ENCODE results near the gene AUTS2. TPM values are rescaled to one million over a fixed set of nuclear protein-coding genes. Genes with fewer than 3 reads are reported as not detected.

AUTS2 gene
- total and polyA plus RNA-seq, 10 of the 15 experiments (the other 5 are each of a cell fraction or from before 2014, with no cell fraction given), result 6.4 to 55.6 (median 21.6) TPM

DNA sequence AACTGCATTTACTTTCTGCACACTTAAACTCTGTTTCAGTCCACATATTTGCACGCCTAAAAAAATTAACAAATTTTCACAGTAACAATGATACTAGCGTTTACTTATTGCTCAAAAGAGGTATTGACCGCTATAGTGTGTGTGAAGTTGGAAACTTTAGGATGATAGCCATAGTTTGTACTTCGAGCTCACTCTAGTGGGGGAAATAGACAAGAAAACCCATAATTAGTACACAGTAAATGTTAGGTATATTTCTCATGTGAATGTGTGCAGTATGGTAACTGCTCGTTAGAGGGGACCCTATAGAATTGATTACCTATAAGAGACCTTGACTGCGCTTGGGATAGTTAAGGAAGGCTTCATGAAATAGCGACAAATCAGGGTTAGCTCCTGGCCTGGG lies 238.4 kb downstream of the AUTS2 start (continued):
- TF ChIP-seq, protein P1, sequence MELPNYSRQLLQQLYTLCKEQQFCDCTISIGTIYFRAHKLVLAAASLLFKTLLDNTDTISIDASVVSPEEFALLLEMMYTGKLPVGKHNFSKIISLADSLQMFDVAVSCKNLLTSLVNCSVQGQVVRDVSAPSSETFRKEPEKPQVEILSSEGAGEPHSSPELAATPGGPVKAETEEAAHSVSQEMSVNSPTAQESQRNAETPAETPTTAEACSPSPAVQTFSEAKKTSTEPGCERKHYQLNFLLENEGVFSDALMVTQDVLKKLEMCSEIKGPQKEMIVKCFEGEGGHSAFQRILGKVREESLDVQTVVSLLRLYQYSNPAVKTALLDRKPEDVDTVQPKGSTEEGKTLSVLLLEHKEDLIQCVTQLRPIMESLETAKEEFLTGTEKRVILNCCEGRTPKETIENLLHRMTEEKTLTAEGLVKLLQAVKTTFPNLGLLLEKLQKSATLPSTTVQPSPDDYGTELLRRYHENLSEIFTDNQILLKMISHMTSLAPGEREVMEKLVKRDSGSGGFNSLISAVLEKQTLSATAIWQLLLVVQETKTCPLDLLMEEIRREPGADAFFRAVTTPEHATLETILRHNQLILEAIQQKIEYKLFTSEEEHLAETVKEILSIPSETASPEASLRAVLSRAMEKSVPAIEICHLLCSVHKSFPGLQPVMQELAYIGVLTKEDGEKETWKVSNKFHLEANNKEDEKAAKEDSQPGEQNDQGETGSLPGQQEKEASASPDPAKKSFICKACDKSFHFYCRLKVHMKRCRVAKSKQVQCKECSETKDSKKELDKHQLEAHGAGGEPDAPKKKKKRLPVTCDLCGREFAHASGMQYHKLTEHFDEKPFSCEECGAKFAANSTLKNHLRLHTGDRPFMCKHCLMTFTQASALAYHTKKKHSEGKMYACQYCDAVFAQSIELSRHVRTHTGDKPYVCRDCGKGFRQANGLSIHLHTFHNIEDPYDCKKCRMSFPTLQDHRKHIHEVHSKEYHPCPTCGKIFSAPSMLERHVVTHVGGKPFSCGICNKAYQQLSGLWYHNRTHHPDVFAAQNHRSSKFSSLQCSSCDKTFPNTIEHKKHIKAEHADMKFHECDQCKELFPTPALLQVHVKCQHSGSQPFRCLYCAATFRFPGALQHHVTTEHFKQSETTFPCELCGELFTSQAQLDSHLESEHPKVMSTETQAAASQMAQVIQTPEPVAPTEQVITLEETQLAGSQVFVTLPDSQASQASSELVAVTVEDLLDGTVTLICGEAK (IDR thresholded peaks at IDR 0.05; ENCODE audit: borderline replicate concordance), result no peak
- TF ChIP-seq, protein P2, sequence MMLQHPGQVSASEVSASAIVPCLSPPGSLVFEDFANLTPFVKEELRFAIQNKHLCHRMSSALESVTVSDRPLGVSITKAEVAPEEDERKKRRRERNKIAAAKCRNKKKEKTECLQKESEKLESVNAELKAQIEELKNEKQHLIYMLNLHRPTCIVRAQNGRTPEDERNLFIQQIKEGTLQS (IDR thresholded peaks at IDR 0.05; ENCODE audit: borderline replicate concordance, extremely low read depth, low read depth, low read length), result no peak
- TF ChIP-seq TARDBP (IDR thresholded peaks at IDR 0.05; ENCODE audit: borderline replicate concordance), result no peak
- TF ChIP-seq, protein P3, sequence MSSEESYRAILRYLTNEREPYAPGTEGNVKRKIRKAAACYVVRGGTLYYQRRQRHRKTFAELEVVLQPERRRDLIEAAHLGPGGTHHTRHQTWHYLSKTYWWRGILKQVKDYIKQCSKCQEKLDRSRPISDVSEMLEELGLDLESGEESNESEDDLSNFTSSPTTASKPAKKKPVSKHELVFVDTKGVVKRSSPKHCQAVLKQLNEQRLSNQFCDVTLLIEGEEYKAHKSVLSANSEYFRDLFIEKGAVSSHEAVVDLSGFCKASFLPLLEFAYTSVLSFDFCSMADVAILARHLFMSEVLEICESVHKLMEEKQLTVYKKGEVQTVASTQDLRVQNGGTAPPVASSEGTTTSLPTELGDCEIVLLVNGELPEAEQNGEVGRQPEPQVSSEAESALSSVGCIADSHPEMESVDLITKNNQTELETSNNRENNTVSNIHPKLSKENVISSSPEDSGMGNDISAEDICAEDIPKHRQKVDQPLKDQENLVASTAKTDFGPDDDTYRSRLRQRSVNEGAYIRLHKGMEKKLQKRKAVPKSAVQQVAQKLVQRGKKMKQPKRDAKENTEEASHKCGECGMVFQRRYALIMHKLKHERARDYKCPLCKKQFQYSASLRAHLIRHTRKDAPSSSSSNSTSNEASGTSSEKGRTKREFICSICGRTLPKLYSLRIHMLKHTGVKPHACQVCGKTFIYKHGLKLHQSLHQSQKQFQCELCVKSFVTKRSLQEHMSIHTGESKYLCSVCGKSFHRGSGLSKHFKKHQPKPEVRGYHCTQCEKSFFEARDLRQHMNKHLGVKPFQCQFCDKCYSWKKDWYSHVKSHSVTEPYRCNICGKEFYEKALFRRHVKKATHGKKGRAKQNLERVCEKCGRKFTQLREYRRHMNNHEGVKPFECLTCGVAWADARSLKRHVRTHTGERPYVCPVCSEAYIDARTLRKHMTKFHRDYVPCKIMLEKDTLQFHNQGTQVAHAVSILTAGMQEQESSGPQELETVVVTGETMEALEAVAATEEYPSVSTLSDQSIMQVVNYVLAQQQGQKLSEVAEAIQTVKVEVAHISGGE (CRISPR knock-in tag; IDR thresholded peaks at IDR 0.05), result no peak
- TF ChIP-seq CBX3 (IDR thresholded peaks at IDR 0.05; ENCODE audit: borderline replicate concordance, low read depth), result no peak
- TF ChIP-seq ZNF274 (IDR thresholded peaks at IDR 0.05; ENCODE audit: insufficient read depth, insufficient read length), result no peak
- no peak for TF ChIP-seq HDGF (IDR thresholded peaks at IDR 0.05)
- no peak for TF ChIP-seq SRF (IDR thresholded peaks at IDR 0.05; ENCODE audit: low read depth in 2 of 2, low read length in 2 of 2)
- TF ChIP-seq, protein P4, sequence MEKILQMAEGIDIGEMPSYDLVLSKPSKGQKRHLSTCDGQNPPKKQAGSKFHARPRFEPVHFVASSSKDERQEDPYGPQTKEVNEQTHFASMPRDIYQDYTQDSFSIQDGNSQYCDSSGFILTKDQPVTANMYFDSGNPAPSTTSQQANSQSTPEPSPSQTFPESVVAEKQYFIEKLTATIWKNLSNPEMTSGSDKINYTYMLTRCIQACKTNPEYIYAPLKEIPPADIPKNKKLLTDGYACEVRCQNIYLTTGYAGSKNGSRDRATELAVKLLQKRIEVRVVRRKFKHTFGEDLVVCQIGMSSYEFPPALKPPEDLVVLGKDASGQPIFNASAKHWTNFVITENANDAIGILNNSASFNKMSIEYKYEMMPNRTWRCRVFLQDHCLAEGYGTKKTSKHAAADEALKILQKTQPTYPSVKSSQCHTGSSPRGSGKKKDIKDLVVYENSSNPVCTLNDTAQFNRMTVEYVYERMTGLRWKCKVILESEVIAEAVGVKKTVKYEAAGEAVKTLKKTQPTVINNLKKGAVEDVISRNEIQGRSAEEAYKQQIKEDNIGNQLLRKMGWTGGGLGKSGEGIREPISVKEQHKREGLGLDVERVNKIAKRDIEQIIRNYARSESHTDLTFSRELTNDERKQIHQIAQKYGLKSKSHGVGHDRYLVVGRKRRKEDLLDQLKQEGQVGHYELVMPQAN (conservative IDR thresholded peaks at IDR 0.05), result no peak
- TF ChIP-seq ZNF24 (IDR thresholded peaks at IDR 0.05), result no peak
- TF ChIP-seq JUNB (IDR thresholded peaks at IDR 0.05), result no peak
- no peak for TF ChIP-seq FOS (IDR thresholded peaks at IDR 0.05; ENCODE audit: borderline replicate concordance, extremely low read depth, insufficient read length)

Data from GM12878 (cell line).